Mammary epithelial cell (primary cell): Measurements from ENCODE around the gene NR3C2.

ENCODE experiments used
- EZH2 ChIP-seq: IDR thresholded peaks from 2 replicates; pipeline ENCODE4 v1.6.1; 2012; ENCODE audit warnings: low read length, inconsistent platforms, borderline replicate concordance
- TF ChIP-seq, protein P1 (sequence below), 2 donors: IDR thresholded peaks in 1 of 2; conservative IDR thresholded peaks in 1 of 2; 2 replicates each; pipeline ENCODE4 v1.5.1; 2011 to 2012; ENCODE audit warnings: inconsistent platforms in 2 of 2, low read length in 2 of 2, mild to moderate bottlenecking in 2 of 2, control low read depth in 1 of 2, low read depth in 1 of 2; ENCODE audit not compliant: insufficient read depth in 1 of 2; ENCODE audit errors: extremely low read depth in 1 of 2

DNA sequence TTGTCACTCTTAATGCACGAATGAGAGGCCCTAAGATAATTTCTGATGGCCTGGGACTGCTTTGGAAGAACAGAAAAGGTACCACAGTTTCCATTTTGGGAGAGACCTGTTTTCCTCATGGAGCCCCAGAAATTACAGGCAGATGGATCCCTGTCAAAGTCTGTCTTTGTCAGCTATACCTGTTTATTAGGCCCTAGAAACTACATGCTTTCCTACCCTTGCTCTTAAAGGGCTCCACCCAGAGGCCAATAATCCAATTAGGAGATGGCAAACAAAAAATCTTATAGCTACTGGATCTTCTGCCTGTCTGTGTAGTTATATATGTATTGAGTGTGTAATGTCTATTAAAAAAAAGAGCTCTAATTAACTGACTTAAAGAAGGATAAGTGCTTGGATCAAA is 141.3 kb downstream of the NR3C2 start:
- TF ChIP-seq, protein P1, sequence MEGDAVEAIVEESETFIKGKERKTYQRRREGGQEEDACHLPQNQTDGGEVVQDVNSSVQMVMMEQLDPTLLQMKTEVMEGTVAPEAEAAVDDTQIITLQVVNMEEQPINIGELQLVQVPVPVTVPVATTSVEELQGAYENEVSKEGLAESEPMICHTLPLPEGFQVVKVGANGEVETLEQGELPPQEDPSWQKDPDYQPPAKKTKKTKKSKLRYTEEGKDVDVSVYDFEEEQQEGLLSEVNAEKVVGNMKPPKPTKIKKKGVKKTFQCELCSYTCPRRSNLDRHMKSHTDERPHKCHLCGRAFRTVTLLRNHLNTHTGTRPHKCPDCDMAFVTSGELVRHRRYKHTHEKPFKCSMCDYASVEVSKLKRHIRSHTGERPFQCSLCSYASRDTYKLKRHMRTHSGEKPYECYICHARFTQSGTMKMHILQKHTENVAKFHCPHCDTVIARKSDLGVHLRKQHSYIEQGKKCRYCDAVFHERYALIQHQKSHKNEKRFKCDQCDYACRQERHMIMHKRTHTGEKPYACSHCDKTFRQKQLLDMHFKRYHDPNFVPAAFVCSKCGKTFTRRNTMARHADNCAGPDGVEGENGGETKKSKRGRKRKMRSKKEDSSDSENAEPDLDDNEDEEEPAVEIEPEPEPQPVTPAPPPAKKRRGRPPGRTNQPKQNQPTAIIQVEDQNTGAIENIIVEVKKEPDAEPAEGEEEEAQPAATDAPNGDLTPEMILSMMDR (conservative IDR thresholded peaks at IDR 0.05 in 1 of 2, IDR thresholded peaks at IDR 0.05 in 1 of 2; ENCODE audit: extremely low read depth in 1 of 2, insufficient read depth in 1 of 2, low read depth in 1 of 2, low read length in 2 of 2) = no peak
- TF ChIP-seq EZH2 = no peak
